IPS-18a (cell line): ENCODE results near the gene CST9.

Experiments used
- H3K27ac ChIP-seq: one replicate; pipeline ENCODE4 v1.5.1; 2013; ENCODE audit warnings: low read length
- H3K27me3 ChIP-seq: one replicate; pipeline ENCODE4 v1.6.1; 2013; ENCODE audit warnings: mild to moderate bottlenecking, low read length; ENCODE audit not compliant: control insufficient read depth, insufficient read depth
- H3K36me3 ChIP-seq: one replicate; pipeline ENCODE4 v1.6.1; 2013; ENCODE audit warnings: low read depth, low read length; ENCODE audit not compliant: control insufficient read depth
- H3K4me1 ChIP-seq: one replicate; pipeline ENCODE4 v1.6.1; 2013; ENCODE audit warnings: low read depth, low read length; ENCODE audit not compliant: control insufficient read depth
- H3K4me3 ChIP-seq: one replicate; pipeline ENCODE4 v1.5.1; 2013; ENCODE audit warnings: low read length
- H3K9ac ChIP-seq: one replicate; pipeline ENCODE4 v1.6.1; 2013; ENCODE audit warnings: mild to moderate bottlenecking, low read length, moderate library complexity
- H3K9me3 ChIP-seq: one replicate; pipeline ENCODE4 v1.6.1; 2013; ENCODE audit warnings: low read depth, low read length; ENCODE audit not compliant: control insufficient read depth

The CST9 gene

DNA sequence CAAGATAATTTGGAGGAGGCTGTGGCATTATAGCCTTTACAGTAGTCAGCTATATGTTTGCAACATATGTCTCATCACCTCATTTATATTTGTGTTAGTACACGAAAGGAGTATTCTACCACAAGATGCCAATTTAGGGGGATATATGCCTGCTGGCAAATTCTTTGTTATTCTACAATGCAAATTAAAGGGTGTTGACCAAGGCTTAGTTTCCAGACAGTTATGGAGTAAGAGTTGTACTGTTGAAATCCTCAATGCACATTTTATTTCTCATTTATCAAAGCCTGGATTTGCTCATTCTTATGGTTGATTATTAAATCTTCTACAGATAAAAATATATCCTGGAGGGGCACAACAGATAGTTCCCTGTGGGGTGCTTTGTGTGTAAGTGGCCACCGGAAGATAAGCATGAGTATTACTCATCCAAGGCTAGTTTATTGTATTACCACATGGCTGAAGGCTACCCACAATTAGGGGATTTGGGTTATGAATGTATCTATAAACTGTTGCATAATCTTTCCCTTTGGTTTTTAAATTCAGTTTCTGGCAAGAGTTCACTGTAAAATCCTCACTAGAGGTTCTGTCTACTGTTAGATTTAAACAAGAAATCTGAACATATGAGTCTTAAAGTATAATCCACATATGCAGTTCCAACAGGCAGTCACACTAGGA lies 9.0 kb downstream of the CST9 start:
- Histone ChIP-seq H3K27me3 (no peaks in the 10 kb centered on the region), H3K36me3 (no peaks in the 10 kb centered on the region), H3K27ac (no peak overlapping the region), H3K9ac (no peak overlapping the region), H3K4me1 (peaks cover 4% of the 10 kb centered on the region), H3K9me3 (no peaks in the 10 kb centered on the region), H3K4me3 (no peak overlapping the region)

DNA sequence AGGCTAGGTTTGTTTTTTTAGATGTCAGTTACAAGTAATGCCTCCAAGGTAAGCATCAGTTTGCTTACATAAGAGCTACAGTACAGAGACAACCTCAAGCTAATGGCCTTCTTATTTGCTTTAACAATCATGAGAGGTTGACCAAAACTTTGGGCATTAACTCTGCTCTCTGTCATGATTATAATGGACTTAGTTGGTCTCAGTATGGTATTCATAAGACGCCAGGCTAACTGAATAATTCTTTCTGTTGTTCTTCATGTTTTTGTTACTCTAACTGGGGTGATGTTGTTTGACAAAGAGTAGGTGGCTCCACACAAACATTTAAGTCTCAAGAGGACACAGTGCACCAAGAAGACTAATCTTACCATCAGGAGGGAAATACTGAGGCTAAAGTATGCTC lies 9.8 kb downstream of the CST9 start:
- Histone ChIP-seq H3K4me1 (peaks cover 4% of the 10 kb centered on the region), H3K4me3 (no peak overlapping the region), H3K27me3 (no peaks in the 10 kb centered on the region), H3K36me3 (no peaks in the 10 kb centered on the region), H3K27ac (no peak overlapping the region), H3K9me3 (no peaks in the 10 kb centered on the region), H3K9ac (no peak overlapping the region)

DNA sequence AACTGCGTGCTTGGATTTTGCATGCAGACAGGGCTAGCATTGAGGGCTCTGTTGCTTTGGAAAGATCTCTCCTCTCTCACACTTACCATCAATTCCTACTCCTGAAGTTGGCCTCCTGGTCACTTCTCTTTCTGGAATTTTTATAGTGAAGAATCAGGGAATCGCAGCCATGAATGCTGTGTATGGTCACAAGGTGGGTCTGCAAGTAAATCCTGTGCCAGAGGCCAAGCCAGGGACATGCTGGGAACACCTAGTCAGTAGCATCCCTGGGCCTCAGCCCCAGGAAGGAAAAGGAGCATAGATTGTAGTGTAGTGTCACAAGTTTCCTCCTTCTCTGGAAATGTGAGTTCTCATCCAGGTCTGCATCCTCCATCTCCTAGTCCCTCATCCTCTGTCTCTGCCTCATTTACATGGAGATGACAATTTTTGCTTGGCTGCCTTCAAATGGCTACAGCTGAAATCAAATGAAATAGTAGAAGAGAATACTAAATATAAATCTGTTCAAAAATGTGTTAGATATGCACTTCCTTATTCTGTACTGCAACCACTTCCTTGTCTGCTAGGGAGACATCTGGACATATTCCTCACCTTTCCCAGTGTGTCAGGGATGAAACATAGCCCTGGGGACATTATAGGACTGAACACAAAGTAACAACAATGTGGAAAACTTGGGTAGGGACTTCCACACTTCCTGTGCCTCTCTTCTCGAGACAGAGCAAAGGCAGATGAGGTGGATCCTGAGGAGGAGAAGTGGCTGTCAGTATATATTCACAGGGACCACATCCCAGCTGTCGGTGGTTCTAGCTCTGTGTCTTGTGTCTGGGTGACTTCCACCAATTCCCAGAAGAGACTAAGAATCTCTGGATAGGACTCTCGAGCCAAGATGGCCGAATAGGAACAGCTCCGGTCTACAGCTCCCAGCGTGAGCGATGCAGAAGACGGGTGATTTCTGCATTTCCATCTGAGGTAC lies 17.0 kb downstream of the CST9 start:
- peak overlapping the region; percentile 21 for H3K4me3 ChIP-seq
- no peak overlapping the region for H3K27ac ChIP-seq
- H3K9me3 ChIP-seq: no peaks in the 10 kb centered on the region
- peaks cover 6% of the 10 kb centered on the region for H3K27me3 ChIP-seq
- H3K36me3 ChIP-seq: no peaks in the 10 kb centered on the region
- H3K4me1 ChIP-seq: peaks cover 4% of the 10 kb centered on the region
- H3K9ac ChIP-seq: no peak overlapping the region

DNA sequence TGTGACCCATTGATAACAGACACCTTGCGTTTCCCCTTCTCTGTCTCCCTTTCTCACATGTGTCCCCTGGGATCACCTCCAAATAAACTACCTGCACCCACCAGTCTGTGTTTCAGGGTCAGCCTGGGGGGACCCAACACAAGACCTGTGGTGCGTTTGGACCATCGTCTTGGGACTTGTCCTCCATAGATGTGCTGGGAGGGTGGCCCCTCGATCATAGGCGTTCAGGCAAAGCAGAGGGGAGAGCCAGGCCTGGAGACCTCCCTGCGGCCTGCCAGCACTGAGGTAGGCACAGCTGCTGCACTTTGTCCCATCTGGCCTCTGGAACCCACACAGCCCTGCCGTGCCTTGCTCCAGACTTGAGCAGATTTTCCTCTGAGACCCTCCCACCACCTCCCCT lies 18.1 kb downstream of the CST9 start:
- H3K4me3 ChIP-seq: no peak overlapping the region
- H3K36me3 ChIP-seq: no peaks in the 10 kb centered on the region
- no peak overlapping the region for H3K27ac ChIP-seq
- H3K27me3 ChIP-seq: peaks cover 6% of the 10 kb centered on the region
- H3K9ac ChIP-seq: no peak overlapping the region
- H3K4me1 ChIP-seq: peaks cover 4% of the 10 kb centered on the region
- H3K9me3 ChIP-seq: no peaks in the 10 kb centered on the region

DNA sequence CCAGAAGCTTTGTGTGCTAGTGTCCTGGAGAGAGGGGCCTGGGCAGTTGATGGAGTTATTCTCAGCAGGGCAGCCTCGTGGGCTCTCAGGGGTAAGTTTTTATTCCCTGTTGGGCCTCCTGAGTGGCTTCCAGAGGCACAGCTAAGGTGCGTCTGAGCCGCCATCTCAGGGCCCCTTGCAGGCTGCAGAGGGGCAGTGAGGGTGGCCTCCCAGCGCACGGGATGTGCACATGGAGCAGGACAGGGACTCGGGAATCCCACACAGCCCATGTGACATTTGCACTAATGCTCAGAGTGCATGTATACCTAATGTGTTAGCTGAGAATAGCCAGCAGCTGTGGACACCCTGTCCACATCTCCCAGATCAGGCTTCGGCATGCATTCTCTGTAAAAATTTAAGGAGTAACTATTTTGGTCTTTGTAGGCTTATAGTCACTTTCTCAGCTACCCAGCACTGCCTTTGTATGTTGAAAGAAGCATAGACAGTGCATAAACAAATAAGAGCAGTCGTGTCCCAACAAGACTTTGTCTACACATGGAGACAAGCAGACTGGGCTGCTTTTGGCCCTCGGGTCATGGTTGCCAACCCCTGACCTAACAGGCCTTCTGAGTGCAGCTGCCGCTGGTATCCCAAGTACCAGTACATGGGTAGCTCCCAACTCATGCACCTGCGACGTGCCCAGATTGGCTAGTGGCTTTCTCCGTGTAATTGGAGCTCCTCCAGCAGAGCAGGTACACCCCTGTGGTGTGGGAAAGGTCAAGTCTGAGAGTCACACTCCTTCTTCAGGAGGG lies 18.8 kb downstream of the CST9 start:
- peaks cover 6% of the 10 kb centered on the region for H3K27me3 ChIP-seq
- peaks cover 4% of the 10 kb centered on the region for H3K4me1 ChIP-seq
- no peak overlapping the region for H3K27ac ChIP-seq
- H3K36me3 ChIP-seq: no peaks in the 10 kb centered on the region
- no peaks in the 10 kb centered on the region for H3K9me3 ChIP-seq
- H3K9ac ChIP-seq: no peak overlapping the region
- H3K4me3 ChIP-seq: no peak overlapping the region

DNA sequence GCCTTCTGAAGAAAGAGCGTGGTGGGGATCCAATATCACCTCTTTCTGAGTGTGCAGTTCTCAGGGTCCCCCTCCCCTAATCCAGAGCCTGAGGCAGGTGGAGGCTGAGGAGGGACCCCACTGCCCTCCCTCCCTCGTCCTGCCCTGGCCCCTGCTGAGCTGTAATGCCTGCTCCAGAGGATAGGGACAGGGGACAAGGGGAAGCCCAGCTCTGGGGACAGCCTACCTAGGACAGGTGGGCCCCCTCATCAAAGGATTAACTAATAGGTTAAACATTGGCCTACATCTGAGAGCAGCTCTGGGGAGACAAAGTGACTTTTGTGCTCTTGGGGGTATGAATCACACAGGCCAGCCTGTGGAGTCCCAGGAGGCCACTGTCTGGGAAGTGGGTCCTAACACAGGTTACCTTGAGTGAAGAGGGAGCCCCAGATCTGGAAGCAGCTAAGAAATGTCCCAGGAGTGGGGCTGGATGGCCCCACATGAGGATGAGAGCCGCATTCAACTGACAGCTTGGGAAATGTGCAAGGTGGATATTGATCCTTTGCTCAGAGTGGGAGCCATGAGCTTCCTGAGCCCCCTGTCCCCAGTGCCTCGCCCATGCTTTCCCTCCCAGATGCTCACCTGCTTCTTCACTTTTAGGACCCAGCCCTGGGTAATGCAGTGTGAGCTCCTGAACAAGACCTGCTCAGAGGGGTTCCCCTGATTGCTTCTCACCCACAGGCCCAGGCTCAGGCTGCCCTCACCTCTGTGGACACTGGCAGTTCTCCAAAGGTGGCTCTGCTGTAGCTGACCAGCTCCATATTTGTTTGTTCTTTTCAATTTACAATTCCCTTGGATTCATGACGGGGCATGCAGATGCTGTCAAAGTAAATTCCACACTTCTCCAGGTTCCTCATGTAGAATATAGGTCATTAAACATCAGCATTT lies 19.6 kb downstream of the CST9 start:
- Histone ChIP-seq H3K4me1 (peaks cover 4% of the 10 kb centered on the region), H3K36me3 (no peaks in the 10 kb centered on the region), H3K9me3 (no peaks in the 10 kb centered on the region), H3K4me3 (no peak overlapping the region), H3K9ac (no peak overlapping the region), H3K27ac (no peak overlapping the region), H3K27me3 (peaks cover 6% of the 10 kb centered on the region)

DNA sequence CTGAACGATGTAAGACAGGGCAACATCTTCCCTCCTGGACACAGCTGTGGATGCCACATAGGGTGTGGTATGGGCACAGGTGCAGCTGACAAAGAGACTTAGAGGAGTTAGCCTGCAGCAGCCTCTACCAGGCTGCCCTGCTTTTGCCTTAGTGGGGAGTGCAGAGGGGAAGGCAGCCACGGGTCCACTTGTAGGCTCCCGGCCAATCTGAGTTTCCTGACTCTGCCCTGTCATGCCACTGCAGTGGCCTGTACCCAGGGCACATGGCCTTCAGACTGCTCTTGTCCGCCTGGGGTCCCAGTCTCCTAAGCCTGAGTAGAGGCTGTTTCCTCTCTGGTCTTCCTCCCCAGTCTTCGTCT lies 20.3 kb downstream of the CST9 start:
- Histone ChIP-seq H3K27me3 (peaks cover 6% of the 10 kb centered on the region), H3K36me3 (no peaks in the 10 kb centered on the region), H3K9me3 (no peaks in the 10 kb centered on the region), H3K27ac (no peak overlapping the region), H3K4me3 (no peak overlapping the region), H3K4me1 (peaks cover 4% of the 10 kb centered on the region), H3K9ac (no peak overlapping the region)

DNA sequence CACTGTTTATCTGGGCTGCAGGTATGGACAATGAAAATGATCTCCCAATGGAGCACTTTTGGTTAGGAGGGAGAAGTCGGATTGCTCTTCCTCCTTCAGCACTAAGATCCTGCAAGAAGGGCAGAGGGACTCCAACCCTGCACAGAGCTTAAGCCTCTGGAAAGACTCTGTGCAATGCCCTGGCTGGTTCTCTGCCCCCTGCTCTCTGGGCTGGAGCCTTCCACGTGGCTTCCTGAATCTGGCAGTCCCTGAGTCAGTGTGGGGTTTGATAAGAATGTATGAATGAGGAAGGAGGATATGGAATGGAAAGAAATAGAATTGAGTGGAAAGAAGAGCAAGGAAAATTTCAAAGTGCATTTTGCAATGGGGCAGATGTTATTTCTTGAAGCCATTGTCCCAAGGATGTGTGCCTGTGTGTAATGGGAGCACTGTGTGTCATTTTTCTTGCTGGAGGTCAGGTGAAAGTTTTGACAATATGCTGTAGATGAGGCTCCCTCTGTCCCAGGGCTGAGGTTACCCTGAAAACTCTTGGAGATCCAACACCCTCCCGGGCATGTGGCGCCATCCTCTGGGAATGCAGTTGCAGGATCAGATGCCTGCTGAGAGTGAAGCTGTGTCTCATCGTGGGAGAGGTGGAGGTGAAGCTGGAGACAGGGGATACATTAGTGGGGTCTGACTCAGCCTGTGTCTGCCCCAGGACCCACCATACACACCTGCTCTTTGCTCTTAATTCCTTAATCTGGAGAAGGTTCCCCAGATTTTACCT lies 21.1 kb downstream of the CST9 start:
- Histone ChIP-seq H3K9me3 (no peaks in the 10 kb centered on the region), H3K9ac (no peak overlapping the region), H3K27ac (no peak overlapping the region), H3K27me3 (peaks cover 6% of the 10 kb centered on the region), H3K36me3 (no peaks in the 10 kb centered on the region), H3K4me1 (peaks cover 4% of the 10 kb centered on the region), H3K4me3 (no peak overlapping the region)

DNA sequence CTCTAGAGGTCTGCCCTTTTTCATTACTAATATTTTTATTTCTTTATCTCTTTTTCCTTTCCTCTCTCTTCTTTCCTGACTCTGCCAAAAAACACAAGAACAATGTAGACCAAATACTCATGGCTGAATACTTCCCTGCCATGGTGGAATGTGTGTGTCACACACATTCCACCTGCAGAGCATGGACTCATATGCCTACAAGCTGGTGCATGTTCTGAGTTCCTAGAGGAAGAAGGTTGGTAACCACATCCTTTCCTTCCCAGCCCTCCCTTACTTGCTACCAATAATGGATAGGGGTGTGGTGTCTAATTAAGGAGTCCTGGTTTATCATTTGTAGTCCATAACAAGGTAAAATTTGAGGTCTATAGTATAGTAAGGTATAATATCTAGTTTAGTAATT lies 22.2 kb downstream of the CST9 start:
- Histone ChIP-seq H3K4me1 (no peaks in the 10 kb centered on the region), H3K4me3 (no peak overlapping the region), H3K9me3 (no peaks in the 10 kb centered on the region), H3K36me3 (no peaks in the 10 kb centered on the region), H3K27ac (no peak overlapping the region), H3K27me3 (peaks cover 2% of the 10 kb centered on the region), H3K9ac (no peak overlapping the region)

DNA sequence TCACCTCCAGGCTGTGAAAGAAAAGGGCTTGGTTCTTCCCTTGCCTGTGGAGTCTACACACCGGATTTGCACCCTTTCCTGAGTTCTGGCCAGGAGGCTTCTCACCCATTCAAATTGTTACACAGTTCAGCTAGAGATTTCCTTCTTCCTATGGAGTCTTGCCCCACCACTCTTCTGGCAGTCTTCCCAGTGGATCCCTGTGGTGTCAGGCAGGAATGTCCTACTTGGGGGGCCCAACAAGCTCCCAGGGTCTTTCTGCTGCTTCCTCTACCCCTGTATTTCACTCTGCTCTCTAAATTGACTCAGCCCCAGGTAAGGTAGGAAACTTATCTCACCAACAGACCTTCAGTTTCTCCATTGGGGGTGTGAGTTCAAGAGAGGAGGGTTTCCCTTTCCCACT lies 23.4 kb downstream of the CST9 start:
- Histone ChIP-seq H3K36me3 (no peaks in the 10 kb centered on the region), H3K4me1 (no peaks in the 10 kb centered on the region), H3K4me3 (no peak overlapping the region), H3K9ac (no peak overlapping the region), H3K27ac (no peak overlapping the region), H3K9me3 (no peaks in the 10 kb centered on the region), H3K27me3 (no peaks in the 10 kb centered on the region)
